DOHH2 (cell line): ENCODE results near the gene SCGB1D2.
"Not testable (repeated sequence)": the region's sequence is repeated elsewhere in the genome, so short reads cannot be mapped to it uniquely, and the experiment has no call there.

Experiments used
- H3F3A ChIP-seq: fragments of 200-600 bp; sonication (generic), shearing (Covaris generic); 2 replicates; pipeline ENCODE4 v1.6.0; 2016; ENCODE audit warnings: antibody characterized with exemption, mild to moderate bottlenecking; ENCODE audit not compliant: control insufficient read depth, insufficient read depth
- H3K27ac ChIP-seq: fragments of 200-600 bp; sonication (generic); 2 replicates; pipeline ENCODE4 v1.5.1; 2014; ENCODE audit warnings: low read depth, mild to moderate bottlenecking, low read length, moderate library complexity
- H3K27me3 ChIP-seq: fragments of 200-600 bp; sonication (generic); 2 replicates; pipeline ENCODE4 v1.6.1; 2014; ENCODE audit warnings: mild to moderate bottlenecking, low read length, mixed read lengths; ENCODE audit not compliant: control insufficient read depth
- H3K36me3 ChIP-seq: fragments of 200-600 bp; sonication (generic); 2 replicates; pipeline ENCODE4 v1.6.1; 2014; ENCODE audit warnings: mild to moderate bottlenecking, low read length, moderate library complexity, mixed read lengths; ENCODE audit not compliant: control insufficient read depth
- H3K4me1 ChIP-seq: fragments of 200-600 bp; sonication (generic); 2 replicates; pipeline ENCODE4 v1.6.1; 2014; ENCODE audit warnings: mild to moderate bottlenecking, low read length, mixed read lengths; ENCODE audit not compliant: control insufficient read depth
- H3K4me2 ChIP-seq: fragments of 200-600 bp; sonication (generic); 2 replicates; pipeline ENCODE4 v1.6.0; 2014; ENCODE audit warnings: mild to moderate bottlenecking, low read length, moderate library complexity
- H3K4me3 ChIP-seq: fragments of 200-600 bp; sonication (generic); 2 replicates; pipeline ENCODE4 v1.5.1; 2014; ENCODE audit warnings: mild to moderate bottlenecking, low read length, mixed read lengths
- H3K79me2 ChIP-seq: fragments of 200-600 bp; sonication (generic); 2 replicates; pipeline ENCODE4 v1.6.1; 2014; ENCODE audit warnings: mild to moderate bottlenecking, low read length, mixed read lengths; ENCODE audit not compliant: control insufficient read depth
- H3K9me2 ChIP-seq: fragments of 200-600 bp; sonication (generic); replicated peaks from 2 replicates; pipeline ENCODE4 v1.6.1; 2014; ENCODE audit warnings: mild to moderate bottlenecking, low read length, mixed read lengths; ENCODE audit not compliant: control insufficient read depth
- H3K9me3 ChIP-seq: fragments of 200-600 bp; sonication (generic); 2 replicates; pipeline ENCODE4 v1.6.1; 2014; ENCODE audit warnings: antibody characterized with exemption, low read length, mixed read lengths; ENCODE audit not compliant: control insufficient read depth, insufficient read depth
- H4K20me1 ChIP-seq: fragments of 200-600 bp; sonication (generic); 2 replicates; pipeline ENCODE4 v1.6.0; 2014; ENCODE audit warnings: low read depth, mild to moderate bottlenecking, antibody characterized with exemption, low read length, moderate library complexity; ENCODE audit not compliant: control insufficient read depth, insufficient read depth
- CTCF ChIP-seq: fragments of 200-600 bp; sonication (generic); IDR thresholded peaks from one replicate; pipeline ENCODE4 v1.5.1; 2014; ENCODE audit warnings: antibody characterized with exemption, mild to moderate bottlenecking, low read depth, low read length; ENCODE audit not compliant: poor library complexity, severe bottlenecking
- EZH2phosphoT487 ChIP-seq: fragments of 200-600 bp; sonication (generic); IDR thresholded peaks from 2 replicates; pipeline ENCODE4 v1.6.1; 2017; ENCODE audit warnings: borderline replicate concordance, mild to moderate bottlenecking, antibody characterized with exemption, low read length, moderate library complexity, mixed read lengths

The SCGB1D2 gene

GRCh38 chr11:62242021-62242420 is at the start of gene SCGB1D2:
TSS of gene SCGB1D2 (plus strand) at chr11:62242239. CDS start at chr11:62242308, 69 bp downstream.
- H3K9me2 ChIP-seq = no peaks in the 10 kb centered on the region
- H4K20me1 ChIP-seq = no peaks in the 10 kb centered on the region
- H3K4me2 ChIP-seq = no peak within 1 kb of the TSS
- H3K27me3 ChIP-seq = no peaks in the 10 kb centered on the region; the same call in 1 of the 2 replicates
- H3K4me3 ChIP-seq = no peak within 1 kb of the TSS
- no peaks in the 10 kb centered on the region for H3K9me3 ChIP-seq
- no peaks in the 10 kb centered on the region for H3K4me1 ChIP-seq
- no peaks in the 10 kb centered on the region for H3F3A ChIP-seq
- no peaks in the 10 kb centered on the region for H3K79me2 ChIP-seq
- no peak within 1 kb of the TSS for H3K27ac ChIP-seq
- no peaks in the 10 kb centered on the region for H3K36me3 ChIP-seq
- TF ChIP-seq CTCF = no peak
- TF ChIP-seq EZH2phosphoT487 = no peak

GRCh38 chr11:62193952-62194351 is 48.1 kb upstream of the SCGB1D2 start:
- no peak for TF ChIP-seq CTCF
- no peak for TF ChIP-seq EZH2phosphoT487
- Histone ChIP-seq H4K20me1 (no peaks in the 10 kb centered on the region), H3K4me2 (no peak overlapping the region), H3K9me3 (no peaks in the 10 kb centered on the region), H3K36me3 (no peaks in the 10 kb centered on the region), H3K27ac (no peak overlapping the region), H3K4me1 (no peaks in the 10 kb centered on the region), H3K79me2 (no peaks in the 10 kb centered on the region), H3K27me3 (peaks cover 6% of the 10 kb centered on the region), H3K9me2 (no peaks in the 10 kb centered on the region), H3K4me3 (no peak overlapping the region), H3F3A (no peaks in the 10 kb centered on the region)

- not testable (repeated sequence) for H3K36me3 ChIP-seq, H3K27ac ChIP-seq, H3K4me2 ChIP-seq, H3K9me2 ChIP-seq, H3K79me2 ChIP-seq, H3K9me3 ChIP-seq, H3K27me3 ChIP-seq, H3K4me1 ChIP-seq, H4K20me1 ChIP-seq, H3K4me3 ChIP-seq, H3F3A ChIP-seq
Measured at GRCh38 chr11:62195010-62195409, 47.0 kb upstream of the SCGB1D2 start.

- H3K4me1 ChIP-seq = no peaks in the 10 kb centered on the region
- no peak overlapping the region for H3K4me3 ChIP-seq
- H3K9me3 ChIP-seq = no peaks in the 10 kb centered on the region
- H3K9me2 ChIP-seq = no peaks in the 10 kb centered on the region
- H3K36me3 ChIP-seq = no peaks in the 10 kb centered on the region
- no peak overlapping the region for H3K4me2 ChIP-seq
- no peaks in the 10 kb centered on the region for H3F3A ChIP-seq
- H3K27ac ChIP-seq = no peak overlapping the region
- H4K20me1 ChIP-seq = no peaks in the 10 kb centered on the region
- TF ChIP-seq CTCF (no peak), EZH2phosphoT487 (no peak)
- H3K79me2 ChIP-seq = no peaks in the 10 kb centered on the region
- peaks cover 12% of the 10 kb centered on the region for H3K27me3 ChIP-seq
Measured at GRCh38 chr11:62195945-62196344, 46.1 kb upstream of the SCGB1D2 start.

GRCh38 chr11:62197400-62197799 is 44.6 kb upstream of the SCGB1D2 start:
- H3K4me3 ChIP-seq, H3K9me3 ChIP-seq, H3K27ac ChIP-seq, H3K4me2 ChIP-seq, H3K9me2 ChIP-seq, H3F3A ChIP-seq, H3K36me3 ChIP-seq, H4K20me1 ChIP-seq, H3K79me2 ChIP-seq, H3K4me1 ChIP-seq: not testable (repeated sequence)
- H3K27me3 ChIP-seq = peaks cover 11% of the 10 kb centered on the region
